GM12864 (cell line): ENCODE results near the gene PCGF1.

Experiments used
- DNase-seq: peaks from one replicate; pipeline ENCODE4 v3.0.0-alpha.2; 2011; ENCODE audit warnings: low read depth
- H3K4me3 ChIP-seq: 2 replicates; pipeline ENCODE4 v1.5.1; 2011; ENCODE audit warnings: mild to moderate bottlenecking, low read depth, low read length, control low read depth
- TF ChIP-seq, protein P1 (sequence below): IDR thresholded peaks from 2 replicates; pipeline ENCODE4 v1.5.1; 2011; ENCODE audit warnings: low read depth, mild to moderate bottlenecking, moderate library complexity, low read length, control low read depth, inconsistent platforms; ENCODE audit errors: missing control alignments

Gene PCGF1

DNA sequence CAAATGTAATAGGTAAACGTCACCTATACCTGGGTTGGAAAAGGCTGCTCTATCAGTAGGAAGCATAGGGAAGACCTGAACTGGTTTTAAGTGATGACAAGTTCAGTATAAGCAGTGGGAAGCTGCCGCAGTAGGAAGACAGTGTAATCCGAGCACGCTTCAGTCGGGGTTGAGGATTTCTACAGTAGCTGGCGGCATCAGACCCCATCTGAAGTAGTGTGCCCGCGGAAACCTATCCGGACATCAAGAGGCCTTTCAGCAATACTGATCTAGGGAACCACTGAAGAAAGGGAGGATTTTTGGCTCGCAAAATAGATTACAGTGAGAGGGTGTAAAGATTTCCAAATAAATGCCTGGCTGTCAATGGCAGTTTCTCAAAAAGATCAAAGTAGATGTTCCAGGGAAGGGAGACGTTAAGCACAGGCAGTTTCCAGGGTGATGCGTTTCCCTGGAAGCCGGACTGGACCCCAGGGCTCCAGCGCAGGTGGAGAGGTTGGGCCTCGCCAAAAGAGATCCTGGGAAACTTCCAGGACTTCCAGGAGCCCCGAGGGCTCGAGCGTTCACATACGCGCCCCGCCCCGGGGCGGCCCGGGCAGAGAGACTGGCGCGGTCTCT lies 40.9 kb upstream of the PCGF1 start:
- no peak for DNase-seq
- TF ChIP-seq, protein P1, sequence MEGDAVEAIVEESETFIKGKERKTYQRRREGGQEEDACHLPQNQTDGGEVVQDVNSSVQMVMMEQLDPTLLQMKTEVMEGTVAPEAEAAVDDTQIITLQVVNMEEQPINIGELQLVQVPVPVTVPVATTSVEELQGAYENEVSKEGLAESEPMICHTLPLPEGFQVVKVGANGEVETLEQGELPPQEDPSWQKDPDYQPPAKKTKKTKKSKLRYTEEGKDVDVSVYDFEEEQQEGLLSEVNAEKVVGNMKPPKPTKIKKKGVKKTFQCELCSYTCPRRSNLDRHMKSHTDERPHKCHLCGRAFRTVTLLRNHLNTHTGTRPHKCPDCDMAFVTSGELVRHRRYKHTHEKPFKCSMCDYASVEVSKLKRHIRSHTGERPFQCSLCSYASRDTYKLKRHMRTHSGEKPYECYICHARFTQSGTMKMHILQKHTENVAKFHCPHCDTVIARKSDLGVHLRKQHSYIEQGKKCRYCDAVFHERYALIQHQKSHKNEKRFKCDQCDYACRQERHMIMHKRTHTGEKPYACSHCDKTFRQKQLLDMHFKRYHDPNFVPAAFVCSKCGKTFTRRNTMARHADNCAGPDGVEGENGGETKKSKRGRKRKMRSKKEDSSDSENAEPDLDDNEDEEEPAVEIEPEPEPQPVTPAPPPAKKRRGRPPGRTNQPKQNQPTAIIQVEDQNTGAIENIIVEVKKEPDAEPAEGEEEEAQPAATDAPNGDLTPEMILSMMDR: no peak
- H3K4me3 ChIP-seq: peak overlapping the region; percentile 80

DNA sequence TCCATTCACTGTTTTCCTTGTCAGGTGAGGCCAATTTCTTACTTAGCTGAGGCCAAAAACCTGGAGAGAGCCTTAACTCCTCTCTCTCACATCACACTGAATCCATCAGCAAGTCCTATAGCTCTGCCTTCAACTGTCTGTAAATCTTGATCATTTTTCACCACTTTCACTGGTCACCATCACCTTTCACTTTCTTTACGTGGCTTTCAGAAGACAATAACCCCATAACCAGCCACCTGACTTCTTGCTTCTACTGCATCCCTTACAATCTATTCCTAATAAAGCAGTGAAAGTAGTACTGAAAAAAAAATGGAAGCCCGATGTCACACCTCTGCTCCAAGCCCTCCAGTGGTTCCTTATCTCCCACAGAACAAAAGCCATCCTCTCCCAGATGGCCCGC lies 38.5 kb upstream of the PCGF1 start:
- no peak for DNase-seq
- TF ChIP-seq, protein P1: no peak
- H3K4me3 ChIP-seq: no peak overlapping the region

DNA sequence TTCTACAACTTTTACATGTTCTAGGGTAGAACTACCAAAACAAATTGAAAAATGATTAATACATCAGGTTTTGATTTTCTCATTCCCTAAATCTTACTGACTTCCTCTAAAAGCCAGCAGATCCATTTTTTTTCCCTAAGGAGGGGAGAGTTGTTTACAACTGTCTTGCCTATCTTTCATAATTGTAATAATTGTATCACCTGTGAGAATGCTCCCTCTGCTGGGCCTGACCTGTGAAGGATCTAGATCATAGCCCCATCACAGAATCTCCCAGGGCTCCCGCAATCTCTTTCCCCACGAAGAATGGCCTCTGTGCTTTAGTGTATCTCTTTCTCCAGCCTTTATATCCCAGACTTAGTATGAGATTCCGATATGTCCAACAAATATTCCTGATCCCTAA lies 37.1 kb upstream of the PCGF1 start:
- H3K4me3 ChIP-seq: no peak overlapping the region
- TF ChIP-seq, protein P1: peak; percentile 22
- DNase-seq: no peak

DNA sequence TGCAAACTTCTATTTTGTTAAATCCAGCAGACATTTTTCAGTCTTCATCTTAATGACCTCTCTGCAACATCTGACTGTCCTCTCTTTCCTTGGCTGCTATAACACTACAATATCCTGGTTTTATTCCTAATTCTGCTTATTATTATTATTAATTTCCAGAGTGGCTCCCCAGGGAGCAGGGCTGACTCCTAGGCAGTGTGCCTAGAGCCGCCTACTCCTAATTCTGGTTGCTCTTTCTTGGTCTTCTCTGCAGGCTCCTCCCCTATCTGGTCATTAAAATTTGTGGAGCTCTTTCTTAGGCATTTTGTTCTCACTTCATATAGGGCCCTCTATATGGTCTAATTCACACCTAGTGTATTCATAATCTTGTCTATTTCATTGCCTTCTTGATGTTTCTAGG lies 35.5 kb upstream of the PCGF1 start:
- TF ChIP-seq, protein P1: no peak
- no peak for DNase-seq
- no peak overlapping the region for H3K4me3 ChIP-seq

DNA sequence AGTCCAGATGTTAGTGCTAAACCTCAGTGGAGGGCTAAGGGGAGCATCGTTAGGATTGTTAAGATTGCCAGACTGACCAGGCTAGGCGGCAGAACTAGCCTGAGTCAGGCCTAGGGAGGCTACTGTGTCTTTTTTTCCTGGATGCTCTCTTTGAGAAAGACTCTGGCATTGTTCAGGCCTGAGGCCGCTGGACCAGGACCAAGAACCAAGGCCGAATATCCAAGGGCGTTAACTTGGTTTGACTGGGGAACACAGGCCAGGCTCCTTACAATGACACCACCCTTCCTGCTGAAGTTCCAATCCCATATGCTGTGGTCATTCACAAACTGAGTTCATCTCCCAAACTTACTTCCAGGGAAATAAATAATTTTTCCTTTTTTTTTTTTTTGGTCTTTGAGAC lies 32.8 kb upstream of the PCGF1 start:
- TF ChIP-seq, protein P1: no peak
- DNase-seq: no peak
- no peak overlapping the region for H3K4me3 ChIP-seq

DNA sequence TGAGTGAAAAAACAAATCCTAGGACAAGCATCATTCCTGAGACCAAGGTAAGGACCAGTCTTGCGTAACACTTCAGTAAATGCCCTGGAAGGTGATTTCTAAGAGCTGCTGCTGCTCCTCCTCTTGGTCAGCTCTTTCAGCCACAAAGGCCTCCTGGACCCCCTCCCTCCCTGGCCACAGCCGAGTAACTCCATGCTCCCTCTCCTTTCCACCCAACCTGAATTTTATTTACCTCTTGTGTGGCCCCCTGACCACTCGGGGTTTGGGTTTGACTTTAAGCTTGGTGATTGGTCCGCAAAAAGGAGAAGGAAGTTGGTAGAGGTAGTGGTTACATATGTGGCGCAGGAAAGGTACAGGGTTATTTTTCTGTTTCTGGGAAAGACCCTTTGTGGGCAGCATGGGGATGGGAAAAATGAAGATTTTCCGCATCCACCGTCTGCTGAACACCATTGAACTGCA lies 31.4 kb upstream of the PCGF1 start:
- no peak for DNase-seq
- TF ChIP-seq, protein P1: no peak

DNA sequence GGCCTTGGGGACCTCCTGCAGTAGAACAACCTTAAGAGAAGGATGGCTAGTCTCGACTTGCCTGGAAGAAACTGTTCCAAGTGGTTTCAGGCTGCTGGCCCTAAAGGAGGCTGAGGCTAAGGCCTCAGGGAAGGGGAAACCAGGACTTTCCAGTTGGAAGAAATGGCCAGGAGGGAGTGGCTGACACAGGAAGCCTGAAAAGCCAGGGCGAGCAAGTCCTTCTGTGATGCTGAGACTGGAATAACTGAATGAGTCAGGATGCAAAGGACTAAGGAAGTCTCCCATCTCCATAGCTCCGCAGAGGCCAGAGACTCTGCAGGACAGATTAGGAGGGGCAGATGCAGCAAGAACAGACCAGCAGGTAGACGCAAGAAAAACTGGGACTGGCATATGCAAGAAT lies 29.6 kb upstream of the PCGF1 start:
- H3K4me3 ChIP-seq: no peak overlapping the region
- TF ChIP-seq, protein P1: no peak
- DNase-seq: no peak

More for the DNA sequence above, 31.4 kb upstream of the PCGF1 start:
- H3K4me3 ChIP-seq: no peak overlapping the region; the same call in 1 of the 2 replicates
